ENCODE data around the gene MAP2K3. TPM values are rescaled to one million over a fixed set of nuclear protein-coding genes. Genes with fewer than 3 reads are reported as not detected.

Gene MAP2K3
- total RNA-seq, 6 experiments from 2014 or later = 22.6 to 80.7 (median 60.7) TPM

GRCh38 chr17:21241564-21241963 is 42.9 kb upstream of the MAP2K3 start:
- no peak overlapping the region for H3K4me3 ChIP-seq
- H3K4me1 ChIP-seq = no peaks in the 10 kb centered on the region
- intact Hi-C loops (cut with DNase I) = no loop called here
- no peak for DNase-seq
- no peak for ATAC-seq
- no peaks in the 10 kb centered on the region for H3K27me3 ChIP-seq
- no peaks in the 10 kb centered on the region for H3K36me3 ChIP-seq
- TF ChIP-seq CTCF (IDR thresholded peaks at IDR 0.05) (no peak), POLR2A (IDR thresholded peaks at IDR 0.05) (no peak)
- no CpG with 5 or more reads among the region's 11 CpGs for WGBS (ENCODE audit: insufficient coverage, low coverage, low lambda C conversion rate, missing lambda C conversion rate)
- no peak overlapping the region for H3K27ac ChIP-seq
- no peaks in the 10 kb centered on the region for H3K9me3 ChIP-seq

DNA sequence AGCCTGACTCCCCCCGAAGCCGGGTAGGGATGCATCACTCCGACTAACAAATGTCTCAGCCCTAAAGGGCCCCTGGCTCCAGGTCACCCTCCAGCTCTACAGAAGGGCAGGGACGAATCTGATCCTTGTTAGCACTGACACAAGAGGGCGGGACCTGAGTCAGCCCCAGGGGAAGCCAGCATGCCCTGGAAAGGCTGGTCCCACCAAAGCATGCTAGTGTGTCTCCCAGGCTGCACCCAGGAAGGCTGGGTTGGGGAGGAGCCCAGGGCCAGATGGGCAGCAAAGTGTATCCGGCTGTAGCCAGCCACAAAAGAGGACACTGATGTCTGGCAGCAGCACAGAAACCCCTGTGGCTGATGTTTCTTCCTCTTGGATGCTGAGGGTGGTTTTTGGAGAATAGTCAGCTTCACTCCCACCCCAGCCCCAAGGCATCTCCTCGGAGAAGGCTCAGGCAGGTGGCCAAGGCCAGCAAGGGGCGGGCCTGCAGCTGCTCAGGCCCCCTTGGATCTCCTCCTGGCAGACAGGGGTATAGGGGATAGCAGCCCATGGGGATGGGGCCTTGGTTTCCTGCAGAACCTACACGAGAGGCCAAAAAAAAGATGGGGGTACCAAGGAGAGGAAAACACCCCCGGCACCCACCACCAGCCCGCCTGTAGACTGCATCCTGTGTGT is 42.3 kb upstream of the MAP2K3 start:
- intact Hi-C loops (cut with DNase I) = no loop called here
- ATAC-seq = no peak

DNA sequence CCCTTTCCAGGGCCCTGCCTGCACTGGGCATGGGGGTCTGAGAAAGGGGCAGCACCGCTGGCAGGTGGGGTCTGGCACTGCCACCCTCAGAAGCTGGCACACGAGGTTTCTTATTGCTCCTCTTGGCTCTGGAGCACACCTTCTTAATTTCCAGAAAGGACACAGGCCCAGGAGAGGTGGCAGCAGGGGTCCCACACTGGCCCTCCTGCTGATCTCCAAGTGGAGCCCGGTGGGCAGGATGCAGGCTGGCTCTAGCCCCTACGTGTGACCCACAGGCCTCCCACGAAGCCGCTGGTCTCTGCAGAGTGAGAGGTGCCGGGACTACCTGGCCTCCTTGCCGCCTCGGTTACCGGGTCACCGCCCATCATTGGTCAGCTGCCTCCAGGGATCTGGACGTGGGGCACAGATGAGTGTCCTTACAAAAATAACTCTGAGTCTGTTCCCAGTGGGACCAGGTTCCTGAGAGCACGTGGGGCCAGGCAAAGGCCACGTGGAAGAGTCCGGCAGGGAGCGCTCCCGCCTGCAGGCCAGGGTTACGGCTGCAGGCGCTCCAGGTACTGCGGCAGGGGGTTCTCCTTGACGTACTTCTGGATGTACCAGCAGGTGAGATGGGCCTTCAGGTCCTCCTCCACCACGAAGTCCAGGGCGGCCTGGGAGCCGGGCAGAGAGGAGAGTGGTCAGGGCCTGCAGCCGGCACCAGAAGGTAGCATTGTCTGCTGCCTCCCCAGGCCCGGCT is 41.6 kb upstream of the MAP2K3 start:
- intact Hi-C loops (cut with DNase I) = no loop called here
- Histone ChIP-seq H3K36me3 (no peaks in the 10 kb centered on the region), H3K9me3 (no peaks in the 10 kb centered on the region), H3K4me1 (no peaks in the 10 kb centered on the region), H3K4me3 (no peak overlapping the region), H3K27ac (no peak overlapping the region), H3K27me3 (no peaks in the 10 kb centered on the region)
- ATAC-seq (no peak), DNase-seq (no peak)
- TF ChIP-seq POLR2A (IDR thresholded peaks at IDR 0.05) = no peak
- TF ChIP-seq CTCF (IDR thresholded peaks at IDR 0.05) = no peak
- 80% methylated on average over 1 of the region's 26 CpGs for WGBS (ENCODE audit: insufficient coverage, low coverage, low lambda C conversion rate, missing lambda C conversion rate)

More for the DNA sequence above, 42.3 kb upstream of the MAP2K3 start:
- 73% methylated on average over 3 of the region's 11 CpGs for WGBS (ENCODE audit: insufficient coverage, low coverage, low lambda C conversion rate, missing lambda C conversion rate)
- no peak overlapping the region for H3K27ac ChIP-seq
- H3K27me3 ChIP-seq = no peaks in the 10 kb centered on the region
- no peak for TF ChIP-seq CTCF (IDR thresholded peaks at IDR 0.05)
- no peak for TF ChIP-seq POLR2A (IDR thresholded peaks at IDR 0.05)
- no peaks in the 10 kb centered on the region for H3K9me3 ChIP-seq
- no peaks in the 10 kb centered on the region for H3K4me1 ChIP-seq
- DNase-seq = no peak
- H3K36me3 ChIP-seq = no peaks in the 10 kb centered on the region
- no peak overlapping the region for H3K4me3 ChIP-seq

DNA sequence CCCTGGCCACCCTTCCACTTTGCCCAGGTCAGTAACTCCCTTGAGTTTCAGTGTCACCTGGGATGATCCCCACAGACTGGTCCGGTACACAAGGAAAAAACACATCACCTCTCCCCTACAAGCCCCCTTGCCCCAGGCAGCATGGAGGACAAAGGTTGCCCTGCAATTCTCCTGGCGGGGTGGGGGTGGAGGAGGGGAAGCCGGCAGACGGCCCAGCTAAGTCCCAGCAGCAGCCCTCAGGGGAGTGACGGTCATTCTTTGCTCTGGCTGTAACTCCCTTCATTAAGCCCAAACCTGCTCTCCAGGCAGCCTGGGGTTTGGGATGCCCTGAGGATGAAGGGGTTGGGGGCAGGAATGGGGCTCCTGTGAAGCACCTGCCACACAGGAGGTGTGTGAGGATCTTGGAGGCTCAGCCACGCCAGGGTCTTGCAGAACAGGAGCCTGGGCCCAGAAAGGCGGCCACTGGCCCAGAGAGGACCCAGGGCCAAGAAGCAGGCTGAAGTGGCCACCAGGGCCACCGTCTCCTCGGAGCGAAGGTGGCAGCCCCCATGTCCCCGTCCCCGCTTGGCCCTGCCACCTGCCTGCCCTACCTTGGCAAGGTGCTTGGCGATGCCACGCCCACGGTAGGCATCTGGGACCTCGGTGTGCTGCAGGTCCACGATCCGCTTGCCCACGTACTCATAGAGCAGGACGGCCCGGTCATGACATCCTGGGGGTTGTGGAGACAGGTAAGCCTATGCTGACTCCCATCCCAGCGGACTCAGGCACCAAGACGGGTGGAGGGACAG is 40.8 kb upstream of the MAP2K3 start:
- no peak for ATAC-seq
- intact Hi-C loops (cut with DNase I) = no loop called here
- no peaks in the 10 kb centered on the region for H3K4me1 ChIP-seq
- H3K9me3 ChIP-seq = no peaks in the 10 kb centered on the region
- no peak overlapping the region for H3K27ac ChIP-seq
- H3K4me3 ChIP-seq = no peak overlapping the region
- no peaks in the 10 kb centered on the region for H3K27me3 ChIP-seq
- no peaks in the 10 kb centered on the region for H3K36me3 ChIP-seq
- no peak for DNase-seq
- WGBS (ENCODE audit: insufficient coverage, low coverage, low lambda C conversion rate, missing lambda C conversion rate) = 53% methylated on average over 4 of the region's 23 CpGs
- TF ChIP-seq POLR2A (IDR thresholded peaks at IDR 0.05) = no peak
- TF ChIP-seq CTCF (IDR thresholded peaks at IDR 0.05) = no peak

Measured in right lobe of liver (tissue), 6 donors.